ENCODE data around the gene SCGB1A1.
A peak's percentile ranks its signal among the peaks of the same experiment; 100 is the strongest.
"Not testable (repeated sequence)": the region's sequence is repeated elsewhere in the genome, so short reads cannot be mapped to it uniquely, and the experiment has no call there.

The SCGB1A1 gene

GRCh38 chr11:62418733-62419132 lies at the start of gene SCGB1A1:
SCGB1A1 (plus strand) TSS chr11:62419033; CDS start chr11:62419096, 63 bp downstream.
- DNase-seq (ENCODE audit: low read depth) = no peak
- no peak for TF ChIP-seq CTCF (IDR thresholded peaks at IDR 0.05; ENCODE audit: low read depth, low read length, missing control alignments)
- no peak within 1 kb of the TSS for H3K4me3 ChIP-seq (ENCODE audit: low read depth, low read length)

- TF ChIP-seq CTCF (IDR thresholded peaks at IDR 0.05; ENCODE audit: low read depth, low read length, missing control alignments) = no peak
- H3K4me3 ChIP-seq (ENCODE audit: low read depth, low read length) = no peak overlapping the region
- DNase-seq (ENCODE audit: low read depth) = no peak
Measured at GRCh38 chr11:62370743-62371440, 47.9 kb upstream of the SCGB1A1 start.

GRCh38 chr11:62372871-62373270 lies 46.0 kb upstream of the SCGB1A1 start:
- no peak overlapping the region for H3K4me3 ChIP-seq (ENCODE audit: low read depth, low read length)

GRCh38 chr11:62373464-62374119 lies 45.2 kb upstream of the SCGB1A1 start:
- no peak for TF ChIP-seq CTCF (IDR thresholded peaks at IDR 0.05; ENCODE audit: low read depth, low read length, missing control alignments)
- H3K4me3 ChIP-seq (ENCODE audit: low read depth, low read length) = no peak overlapping the region
- DNase-seq (ENCODE audit: low read depth) = no peak

More at GRCh38 chr11:62372871-62373270, 46.0 kb upstream of the SCGB1A1 start:
- TF ChIP-seq CTCF (IDR thresholded peaks at IDR 0.05; ENCODE audit: low read depth, low read length, missing control alignments) = no peak
- DNase-seq (ENCODE audit: low read depth) = no peak

GRCh38 chr11:62374801-62375200 lies 44.0 kb upstream of the SCGB1A1 start:
- H3K4me3 ChIP-seq (ENCODE audit: low read depth, low read length) = no peak overlapping the region
- no peak for TF ChIP-seq CTCF (IDR thresholded peaks at IDR 0.05; ENCODE audit: low read depth, low read length, missing control alignments)
- DNase-seq (ENCODE audit: low read depth) = no peak

GRCh38 chr11:62378459-62379063 lies 40.3 kb upstream of the SCGB1A1 start:
- TF ChIP-seq CTCF (IDR thresholded peaks at IDR 0.05; ENCODE audit: low read depth, low read length, missing control alignments) = peak; percentile 27
- DNase-seq (ENCODE audit: low read depth); H3K4me3 ChIP-seq (ENCODE audit: low read depth, low read length): not testable (repeated sequence)

- not testable (repeated sequence) for H3K4me3 ChIP-seq (ENCODE audit: low read depth, low read length); DNase-seq (ENCODE audit: low read depth)
Measured at GRCh38 chr11:62379586-62379985, 39.2 kb upstream of the SCGB1A1 start.

Measured in GM12864 (cell line).